Renal pelvis (tissue), 4 donors: ENCODE results near the gene MOB2. TPM values are rescaled to one million over a fixed set of nuclear protein-coding genes. Genes with fewer than 3 reads are reported as not detected.

Experiments used
- DNase-seq: peaks from one replicate; pipeline ENCODE4 v3.0.0-alpha.2; 2013
- polyA plus RNA-seq, 3 donors: library from polyadenylated mRNA; unstranded; fragments of 120-200 nt; gene quantifications; one replicate each; pipeline ENCODE4 v1.2.1, GENCODE V29; 2013; ENCODE audit not compliant: insufficient read length in 3 of 3

The MOB2 gene
- polyA plus RNA-seq, 3 donors: 33.0 to 34.8 (median 33.0) TPM

- no peak for DNase-seq
Measured at GRCh38 chr11:1458340-1459218, 28.0 kb downstream of the MOB2 start.

- DNase-seq: no peak
Measured at GRCh38 chr11:1457856-1458255, 28.7 kb downstream of the MOB2 start.

- no peak for DNase-seq
Measured at GRCh38 chr11:1457326-1457680, 29.3 kb downstream of the MOB2 start.

GRCh38 chr11:1456596-1457325 is 29.8 kb downstream of the MOB2 start:
- no peak for DNase-seq

GRCh38 chr11:1456176-1456575 is 30.4 kb downstream of the MOB2 start:
- DNase-seq: no peak

- DNase-seq: no peak
Measured at GRCh38 chr11:1455763-1456060, 30.9 kb downstream of the MOB2 start.

- DNase-seq: no peak
Measured at GRCh38 chr11:1455032-1455762, 31.4 kb downstream of the MOB2 start.

- no peak for DNase-seq
Measured at GRCh38 chr11:1454576-1454975, 32.0 kb downstream of the MOB2 start.

GRCh38 chr11:1453611-1454034 is 33.0 kb downstream of the MOB2 start:
- DNase-seq: no peak

GRCh38 chr11:1452744-1453143 is 33.8 kb downstream of the MOB2 start:
- DNase-seq: no peak

- DNase-seq: no peak
Measured at GRCh38 chr11:1451781-1452470, 34.7 kb downstream of the MOB2 start.

GRCh38 chr11:1450949-1451710 is 35.4 kb downstream of the MOB2 start:
- DNase-seq: no peak

GRCh38 chr11:1450344-1450875 is 36.2 kb downstream of the MOB2 start:
- DNase-seq: no peak

GRCh38 chr11:1449490-1450243 is 36.9 kb downstream of the MOB2 start:
- DNase-seq: no peak

- DNase-seq: no peak
Measured at GRCh38 chr11:1448882-1449281, 37.7 kb downstream of the MOB2 start.

GRCh38 chr11:1447845-1448825 is 38.4 kb downstream of the MOB2 start:
- DNase-seq: no peak

- no peak for DNase-seq
Measured at GRCh38 chr11:1446623-1447022, 40.0 kb downstream of the MOB2 start.

- DNase-seq: no peak
Measured at GRCh38 chr11:1445741-1446445, 40.7 kb downstream of the MOB2 start.
